ENCODE results near the gene KLRG1. TPM values are rescaled to one million over a fixed set of nuclear protein-coding genes. Genes with fewer than 3 reads are reported as not detected.

The KLRG1 gene
- total RNA-seq, 2 experiments from 2014 or later: 4.9 to 12.5 TPM

DNA sequence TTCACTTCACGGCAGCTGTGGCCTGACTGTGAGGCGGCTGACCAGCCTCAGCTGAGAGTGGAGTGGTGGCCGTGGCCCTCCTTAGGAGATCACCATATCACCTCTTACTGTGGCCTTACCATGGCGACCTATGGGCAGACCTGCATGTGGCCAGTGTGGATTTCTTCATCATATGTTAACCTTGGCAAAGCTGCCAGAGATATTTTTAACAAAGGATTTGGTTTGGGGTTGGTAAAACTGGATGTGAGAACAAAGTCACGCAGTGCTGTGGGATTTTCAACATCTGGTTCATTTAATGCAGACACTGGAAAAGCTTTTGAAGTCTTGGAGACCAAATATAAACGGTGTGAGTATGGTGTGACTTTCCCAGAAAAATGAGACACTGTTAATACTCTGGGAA, 46.9 kb downstream of the KLRG1 start:
- Histone ChIP-seq H4K20me1 (ENCODE audit: insufficient read depth, low read length) (peaks cover 3% of the 10 kb centered on the region; the same call in 1 of the 2 replicates), H3K4me1 (ENCODE audit: insufficient read depth, low read length, poor library complexity, severe bottlenecking) (no peaks in the 10 kb centered on the region), H3K36me3 (ENCODE audit: insufficient read depth, low read length) (no peaks in the 10 kb centered on the region), H3K9me2 (ENCODE audit: insufficient read depth, low read length) (no peaks in the 10 kb centered on the region), H3K4me3 (ENCODE audit: low read depth, low read length, poor library complexity, severe bottlenecking) (no peak overlapping the region), H3K27ac (ENCODE audit: low read depth, low read length, poor library complexity, severe bottlenecking) (no peak overlapping the region), H2AFZ (ENCODE audit: low read length) (no peak overlapping the region), H3K4me2 (ENCODE audit: low read length) (no peak overlapping the region), H3K79me2 (ENCODE audit: insufficient read depth, low read depth, low read length) (no peaks in the 10 kb centered on the region), H3K9me3 (ENCODE audit: low read length) (no peaks in the 10 kb centered on the region)
- CTCF ChIA-PET (ENCODE audit: unreplicated experiment): no interaction called here
- intact Hi-C loops (cut with micrococcal nuclease; ENCODE audit: unreplicated experiment): loop anchor here (5.0 kb wide), 2 partner anchors 379 to 494 kb away; partner anchors contain the start of gene CLEC4E
- no TSS peak for BruUV-seq (replicated peaks)
- POLR2A ChIA-PET: no interaction called here
- TF ChIP-seq EZH2phosphoT487 (IDR thresholded peaks at IDR 0.05; ENCODE audit: borderline replicate concordance, low read depth, low read length): no peak
- TF ChIP-seq, protein P1, sequence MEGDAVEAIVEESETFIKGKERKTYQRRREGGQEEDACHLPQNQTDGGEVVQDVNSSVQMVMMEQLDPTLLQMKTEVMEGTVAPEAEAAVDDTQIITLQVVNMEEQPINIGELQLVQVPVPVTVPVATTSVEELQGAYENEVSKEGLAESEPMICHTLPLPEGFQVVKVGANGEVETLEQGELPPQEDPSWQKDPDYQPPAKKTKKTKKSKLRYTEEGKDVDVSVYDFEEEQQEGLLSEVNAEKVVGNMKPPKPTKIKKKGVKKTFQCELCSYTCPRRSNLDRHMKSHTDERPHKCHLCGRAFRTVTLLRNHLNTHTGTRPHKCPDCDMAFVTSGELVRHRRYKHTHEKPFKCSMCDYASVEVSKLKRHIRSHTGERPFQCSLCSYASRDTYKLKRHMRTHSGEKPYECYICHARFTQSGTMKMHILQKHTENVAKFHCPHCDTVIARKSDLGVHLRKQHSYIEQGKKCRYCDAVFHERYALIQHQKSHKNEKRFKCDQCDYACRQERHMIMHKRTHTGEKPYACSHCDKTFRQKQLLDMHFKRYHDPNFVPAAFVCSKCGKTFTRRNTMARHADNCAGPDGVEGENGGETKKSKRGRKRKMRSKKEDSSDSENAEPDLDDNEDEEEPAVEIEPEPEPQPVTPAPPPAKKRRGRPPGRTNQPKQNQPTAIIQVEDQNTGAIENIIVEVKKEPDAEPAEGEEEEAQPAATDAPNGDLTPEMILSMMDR (conservative IDR thresholded peaks at IDR 0.05; ENCODE audit: low read length): no peak
- no peak for DNase-seq (ENCODE audit: low spot score)

DNA sequence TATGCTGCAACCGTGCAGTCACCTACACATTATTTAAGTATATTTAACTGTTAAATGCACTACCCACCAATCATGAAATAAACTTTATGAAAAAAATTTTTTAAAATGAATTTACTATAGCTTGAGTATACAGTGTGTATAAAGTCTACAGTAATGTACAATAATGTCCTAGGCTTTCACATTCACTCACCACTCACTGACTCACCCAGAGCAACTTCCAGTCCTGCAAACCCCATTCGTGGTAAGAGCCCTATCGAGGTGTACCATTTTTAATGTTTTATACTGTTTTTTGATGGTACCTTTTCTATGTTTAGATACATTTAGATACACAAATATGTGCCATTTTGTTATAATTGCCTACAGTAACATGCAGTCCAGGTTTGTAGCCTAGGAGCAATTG, 48.1 kb downstream of the KLRG1 start:
- Histone ChIP-seq H3K4me1 (ENCODE audit: insufficient read depth, low read length, poor library complexity, severe bottlenecking) (no peaks in the 10 kb centered on the region), H3K4me3 (ENCODE audit: low read depth, low read length, poor library complexity, severe bottlenecking) (no peak overlapping the region), H3K9me3 (ENCODE audit: low read length) (no peaks in the 10 kb centered on the region), H3K9me2 (ENCODE audit: insufficient read depth, low read length) (no peaks in the 10 kb centered on the region), H2AFZ (ENCODE audit: low read length) (no peak overlapping the region), H4K20me1 (ENCODE audit: insufficient read depth, low read length) (peaks cover 3% of the 10 kb centered on the region; the same call in 1 of the 2 replicates), H3K27ac (ENCODE audit: low read depth, low read length, poor library complexity, severe bottlenecking) (no peak overlapping the region), H3K79me2 (ENCODE audit: insufficient read depth, low read depth, low read length) (no peaks in the 10 kb centered on the region), H3K4me2 (ENCODE audit: low read length) (no peak overlapping the region), H3K36me3 (ENCODE audit: insufficient read depth, low read length) (no peaks in the 10 kb centered on the region)
- intact Hi-C loops (cut with micrococcal nuclease; ENCODE audit: unreplicated experiment): loop anchor here (5.0 kb wide), 2 partner anchors 380 to 495 kb away; partner anchors contain the start of gene CLEC4E
- POLR2A ChIA-PET: interaction anchor here (0.7 to 1.4 kb wide), 2 partner anchors 12 to 380 kb away, joined by 5 to 6 read pairs; no protein-coding TSS in a partner anchor
- TF ChIP-seq, protein P1 (conservative IDR thresholded peaks at IDR 0.05; ENCODE audit: low read length): no peak
- no peak for TF ChIP-seq EZH2phosphoT487 (IDR thresholded peaks at IDR 0.05; ENCODE audit: borderline replicate concordance, low read depth, low read length)
- CTCF ChIA-PET (ENCODE audit: unreplicated experiment): interaction anchor here (0.5 to 1.0 kb wide), 3 partner anchors 88 to 583 kb away, joined by 3 to 4 read pairs (median 3); partner anchors contain the start of gene M6PR
- no TSS peak for BruUV-seq (replicated peaks)
- no peak for DNase-seq (ENCODE audit: low spot score)

DNA sequence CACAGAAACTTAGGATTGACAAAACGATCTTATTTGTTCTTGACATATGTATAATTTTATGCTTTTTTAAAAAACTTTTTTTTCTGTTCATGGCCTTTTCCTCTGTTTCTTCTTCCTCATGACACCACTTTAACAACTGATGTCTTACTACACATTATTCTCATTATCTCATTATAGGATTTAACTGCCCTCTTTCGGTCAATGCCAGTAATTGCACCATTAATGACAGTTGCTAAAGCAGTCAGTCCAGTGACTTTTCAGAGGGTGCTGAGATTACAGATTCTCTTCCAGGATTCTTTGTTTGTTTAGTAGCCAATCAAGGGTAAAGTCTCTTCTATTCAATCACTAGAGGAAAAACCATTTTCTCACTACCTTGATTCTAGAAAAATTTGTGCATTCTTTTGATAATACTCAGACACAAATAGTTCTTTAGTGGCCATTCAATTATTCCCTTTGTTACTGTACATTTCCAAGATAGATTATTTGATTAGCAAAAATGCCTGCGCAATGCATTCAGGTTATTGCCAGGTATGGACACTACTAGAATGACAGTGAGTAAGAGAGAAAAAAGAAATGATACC, 50.1 kb downstream of the KLRG1 start:
- POLR2A ChIA-PET: interaction anchor here (0.7 to 0.9 kb wide), 2 partner anchors 18 to 441 kb away, joined by 3 to 4 read pairs; no protein-coding TSS in a partner anchor
- H3K79me2 ChIP-seq (ENCODE audit: insufficient read depth, low read depth, low read length): no peaks in the 10 kb centered on the region
- no peaks in the 10 kb centered on the region for H3K9me3 ChIP-seq (ENCODE audit: low read length)
- BruUV-seq (replicated peaks): no TSS peak
- CTCF ChIA-PET (ENCODE audit: unreplicated experiment): interaction anchor here (1.1 kb wide), 2 partner anchors 10 to 179 kb away, joined by 3 to 5 read pairs; no protein-coding TSS in a partner anchor
- H3K36me3 ChIP-seq (ENCODE audit: insufficient read depth, low read length): no peaks in the 10 kb centered on the region
- no peaks in the 10 kb centered on the region for H3K9me2 ChIP-seq (ENCODE audit: insufficient read depth, low read length)
- DNase-seq (ENCODE audit: low spot score): peak; percentile 68
- intact Hi-C loops (cut with micrococcal nuclease; ENCODE audit: unreplicated experiment): loop anchor here (1.0 to 5.0 kb wide), 5 partner anchors 89 to 497 kb away; partner anchors contain the start of gene CLEC4E
- H3K27ac ChIP-seq (ENCODE audit: low read depth, low read length, poor library complexity, severe bottlenecking): no peak overlapping the region
- no peak overlapping the region for H2AFZ ChIP-seq (ENCODE audit: low read length)
- H3K4me3 ChIP-seq (ENCODE audit: low read depth, low read length, poor library complexity, severe bottlenecking): no peak overlapping the region
- no peak overlapping the region for H3K4me2 ChIP-seq (ENCODE audit: low read length)
- H3K4me1 ChIP-seq (ENCODE audit: insufficient read depth, low read length, poor library complexity, severe bottlenecking): no peaks in the 10 kb centered on the region
- peaks cover 3% of the 10 kb centered on the region; the same call in 1 of the 2 replicates for H4K20me1 ChIP-seq (ENCODE audit: insufficient read depth, low read length)
- no peak for TF ChIP-seq EZH2phosphoT487 (IDR thresholded peaks at IDR 0.05; ENCODE audit: borderline replicate concordance, low read depth, low read length)
- TF ChIP-seq, protein P1 (conservative IDR thresholded peaks at IDR 0.05; ENCODE audit: low read length): peak; percentile 96

All from OCI-LY7 (cell line).